ENCODE measurements around the gene GMFB. TPM values are rescaled to one million over a fixed set of nuclear protein-coding genes. Genes with fewer than 3 reads are reported as not detected.
A peak's percentile ranks its signal among the peaks of the same experiment; 100 is the strongest.

Gene GMFB
- total RNA-seq, 1 experiment from 2014 or later = 85.2 TPM

GRCh38 chr14:54474232-54474793 is 14.5 kb downstream of the GMFB start:
- TF ChIP-seq EZH2 (IDR thresholded peaks at IDR 0.05; ENCODE audit: low read length, unreplicated experiment) = no peak
- no peak for TF ChIP-seq CTCF (conservative IDR thresholded peaks at IDR 0.05; ENCODE audit: low read depth, low read length)
- TF ChIP-seq EZH2phosphoT487 (IDR thresholded peaks at IDR 0.05; ENCODE audit: borderline replicate concordance, low read length) = no peak
- Histone ChIP-seq H3K4me3 (ENCODE audit: low read length) (no peak overlapping the region), H3K9me3 (ENCODE audit: low read length) (no peaks in the 10 kb centered on the region), H3K9me2 (replicated peaks; ENCODE audit: low read length) (no peaks in the 10 kb centered on the region), H3K9ac (ENCODE audit: low read length) (no peak overlapping the region), H3F3A (ENCODE audit: low read length, unreplicated experiment) (no peaks in the 10 kb centered on the region), H3K36me3 (ENCODE audit: low read depth, low read length) (peaks cover 20% of the 10 kb centered on the region), H3K4me1 (ENCODE audit: insufficient read depth, low read length) (no peaks in the 10 kb centered on the region), H3K4me2 (ENCODE audit: low read length) (no peak overlapping the region), H2AFZ (ENCODE audit: low read length) (no peak overlapping the region), H3K79me2 (ENCODE audit: low read length) (no peaks in the 10 kb centered on the region), H3K27ac (ENCODE audit: low read length) (no peak overlapping the region), H3K27me3 (ENCODE audit: low read length) (no peaks in the 10 kb centered on the region), H4K20me1 (ENCODE audit: low read length) (no peaks in the 10 kb centered on the region)
- CTCF ChIA-PET = no interaction called here
- BruUV-seq (replicated peaks) = no TSS peak
- intact Hi-C loops (cut with micrococcal nuclease) = no loop called here
- ATAC-seq (no peak), DNase-seq (no peak)
- POLR2A ChIA-PET (ENCODE audit: unreplicated experiment) = no interaction called here

- no peaks in the 10 kb centered on the region for H3K4me1 ChIP-seq (ENCODE audit: insufficient read depth, low read length)
- no peak overlapping the region for H2AFZ ChIP-seq (ENCODE audit: low read length)
- H3K9me2 ChIP-seq (replicated peaks; ENCODE audit: low read length) = no peaks in the 10 kb centered on the region
- CTCF ChIA-PET = no interaction called here
- no peak for TF ChIP-seq CTCF (conservative IDR thresholded peaks at IDR 0.05; ENCODE audit: low read depth, low read length)
- POLR2A ChIA-PET (ENCODE audit: unreplicated experiment) = no interaction called here
- H3K79me2 ChIP-seq (ENCODE audit: low read length) = no peaks in the 10 kb centered on the region
- H4K20me1 ChIP-seq (ENCODE audit: low read length) = no peaks in the 10 kb centered on the region
- no peak overlapping the region for H3K4me3 ChIP-seq (ENCODE audit: low read length)
- H3K27ac ChIP-seq (ENCODE audit: low read length) = no peak overlapping the region
- DNase-seq (no peak), ATAC-seq (no peak)
- H3K9ac ChIP-seq (ENCODE audit: low read length) = no peak overlapping the region
- no peaks in the 10 kb centered on the region for H3K27me3 ChIP-seq (ENCODE audit: low read length)
- H3K9me3 ChIP-seq (ENCODE audit: low read length) = peaks cover 9% of the 10 kb centered on the region
- intact Hi-C loops (cut with micrococcal nuclease) = no loop called here
- no TSS peak for BruUV-seq (replicated peaks)
- no peaks in the 10 kb centered on the region for H3F3A ChIP-seq (ENCODE audit: low read length, unreplicated experiment)
- H3K36me3 ChIP-seq (ENCODE audit: low read depth, low read length) = peaks cover 10% of the 10 kb centered on the region
- H3K4me2 ChIP-seq (ENCODE audit: low read length) = no peak overlapping the region
Observed at GRCh38 chr14:54472315-54472714, 16.5 kb downstream of the GMFB start.

DNA sequence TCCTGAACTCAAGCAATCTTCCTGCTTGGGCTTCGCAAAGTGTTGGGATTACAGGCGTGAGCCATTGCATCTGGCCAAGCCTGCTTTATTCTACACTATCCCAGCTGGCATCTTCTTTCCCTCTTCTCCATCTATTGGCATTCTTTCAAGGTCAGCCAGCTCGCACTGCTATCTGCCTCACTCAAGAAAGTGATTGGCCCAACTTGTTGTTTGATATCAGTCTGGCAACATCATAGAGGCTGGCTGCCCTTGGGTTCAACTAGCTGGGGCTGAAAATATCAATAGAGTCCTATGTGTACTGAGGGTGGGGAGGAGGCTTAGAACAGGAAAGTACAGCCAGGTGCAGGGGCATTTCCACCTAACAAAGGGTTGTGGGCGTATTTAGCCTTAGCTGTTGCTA is 17.1 kb downstream of the GMFB start:
- no peaks in the 10 kb centered on the region for H3K79me2 ChIP-seq (ENCODE audit: low read length)
- CTCF ChIA-PET = no interaction called here
- no peaks in the 10 kb centered on the region for H3K27me3 ChIP-seq (ENCODE audit: low read length)
- no peak overlapping the region for H3K27ac ChIP-seq (ENCODE audit: low read length)
- no peak overlapping the region for H3K4me3 ChIP-seq (ENCODE audit: low read length)
- H3F3A ChIP-seq (ENCODE audit: low read length, unreplicated experiment) = no peaks in the 10 kb centered on the region
- intact Hi-C loops (cut with micrococcal nuclease) = no loop called here
- DNase-seq (no peak), ATAC-seq (no peak)
- H3K9ac ChIP-seq (ENCODE audit: low read length) = no peak overlapping the region
- H3K9me3 ChIP-seq (ENCODE audit: low read length) = peaks cover 15% of the 10 kb centered on the region
- H3K4me1 ChIP-seq (ENCODE audit: insufficient read depth, low read length) = no peaks in the 10 kb centered on the region
- no peaks in the 10 kb centered on the region for H4K20me1 ChIP-seq (ENCODE audit: low read length)
- no peak for TF ChIP-seq EZH2phosphoT487 (IDR thresholded peaks at IDR 0.05; ENCODE audit: borderline replicate concordance, low read length)
- TF ChIP-seq EZH2 (IDR thresholded peaks at IDR 0.05; ENCODE audit: low read length, unreplicated experiment) = no peak
- TF ChIP-seq CTCF (conservative IDR thresholded peaks at IDR 0.05; ENCODE audit: low read depth, low read length) = no peak
- BruUV-seq (replicated peaks) = TSS peak; percentile 0
- POLR2A ChIA-PET (ENCODE audit: unreplicated experiment) = no interaction called here
- H3K9me2 ChIP-seq (replicated peaks; ENCODE audit: low read length) = no peaks in the 10 kb centered on the region
- peaks cover 12% of the 10 kb centered on the region; the same call in 1 of the 2 replicates for H3K36me3 ChIP-seq (ENCODE audit: low read depth, low read length)
- no peak overlapping the region for H3K4me2 ChIP-seq (ENCODE audit: low read length)
- no peak overlapping the region for H2AFZ ChIP-seq (ENCODE audit: low read length)
